Mucosa of descending colon (tissue), 3 donors: ENCODE measurements around the gene RSPH10B2. TPM values are rescaled to one million over a fixed set of nuclear protein-coding genes. Genes with fewer than 3 reads are reported as not detected.
"Not testable (repeated sequence)": the region's sequence is repeated elsewhere in the genome, so short reads cannot be mapped to it uniquely, and the experiment has no call there.

Experiments
- ATAC-seq: fragments of 200-7000 bp; cut with Tn5 transposase; one replicate; pipeline ENCODE4 v1.9.1; 2020; ENCODE audit warnings: mild to moderate bottlenecking, moderate library complexity
- DNase-seq, 3 donors: peaks; one replicate each; pipeline ENCODE4 v3.0.0-alpha.2; 2020
- H3K36me3 ChIP-seq: fragments of 200-600 bp; one replicate; pipeline ENCODE4 v1.8.0; 2021; ENCODE audit warnings: low read depth, mild to moderate bottlenecking
- H3K4me1 ChIP-seq: fragments of 200-600 bp; one replicate; pipeline ENCODE4 v1.8.0; 2021; ENCODE audit warnings: low read depth, mild to moderate bottlenecking
- H3K4me3 ChIP-seq: fragments of 200-600 bp; one replicate; pipeline ENCODE4 v1.8.0; 2021; ENCODE audit warnings: mild to moderate bottlenecking
- H3K9me3 ChIP-seq: fragments of 200-600 bp; one replicate; pipeline ENCODE4 v1.8.0; 2021; ENCODE audit warnings: mild to moderate bottlenecking
- CTCF ChIP-seq: fragments of 200-600 bp; IDR thresholded peaks from one replicate; pipeline ENCODE4 v1.8.0; 2022; ENCODE audit warnings: antibody characterized with exemption, mild to moderate bottlenecking
- intact Hi-C, 2 donors: fragments of 100-400 bp; cut with DNase I in 1 of 2; cut with micrococcal nuclease in 1 of 2; formaldehyde crosslinking; loops; one replicate each; pipeline versions ENCODE4 v1.11.0 to v1.11.1; 2022; cut with DNase I, micrococcal nuclease
- long read RNA-seq, 2 donors: library from polyadenylated mRNA; unstranded; transcript quantifications; one replicate each; pipeline ENCODE4 v2.0.0, GENCODE V29; 2019 to 2021
- total RNA-seq, 3 donors: library from RNA; stranded (reverse); fragmentation: NEBNext Ultra II Directional in 2 of 3; extraction: Animal tissue kit (Norgen Biotek cat#: 25700) in 2 of 3; gene quantifications; one replicate each; pipeline versions ENCODE4 v1.2.1 to v1.2.4, GENCODE V29; 2021 to 2023
- donor health status: DM: no; HTN: no; CAD: no; lungs with moderate emphysema.
- donor health status: DM: no; HTN: no; CAD: no.
- donor health status: DM: no; HTN: yes; CAD: no.

RSPH10B2 gene
- under 1 TPM in 1 of 3 donors, not detected in 2; 0.32 TPM for total RNA-seq
- long read RNA-seq, donor 1, result 0 reads
- long read RNA-seq, donor 2, result 0 reads

- DNase-seq, H3K36me3 ChIP-seq, H3K9me3 ChIP-seq, intact Hi-C loops, H3K4me3 ChIP-seq, H3K4me1 ChIP-seq: not testable (repeated sequence)
- ATAC-seq, result peak; percentile 70
These were observed at the start of gene RSPH10B2 for GRCh38 chr7:6753964-6754363. RSPH10B2 (plus strand) TSS chr7:6754103; CDS start chr7:6757678, 3,575 bp downstream.

GRCh38 chr7:6705959-6706665 is 47.8 kb upstream of the RSPH10B2 start:
- DNase-seq, result peak; percentile 19 to 69 (median 65)

GRCh38 chr7:6706666-6707407 is 47.1 kb upstream of the RSPH10B2 start, which contains the start of gene ZNF12:
ZNF12 (minus strand) TSS chr7:6706947; CDS start chr7:6705173, 1,774 bp downstream.
- Histone ChIP-seq H3K4me1 (peaks cover 7% of the 10 kb centered on the region), H3K4me3 (peak within 1 kb of the TSS; percentile 96), H3K9me3 (peaks cover 2% of the 10 kb centered on the region), H3K36me3 (no peaks in the 10 kb centered on the region)
- TF ChIP-seq CTCF, result no peak
- intact Hi-C loops, result no loop called here
- peak; percentile 97 to 98 (median 97) for DNase-seq
- peak; percentile 99 for ATAC-seq

More at GRCh38 chr7:6705959-6706665, 47.8 kb upstream of the RSPH10B2 start:
- no peak for TF ChIP-seq CTCF
- Histone ChIP-seq H3K4me1 (peaks cover 7% of the 10 kb centered on the region), H3K9me3 (peaks cover 5% of the 10 kb centered on the region), H3K36me3 (peaks cover 4% of the 10 kb centered on the region), H3K4me3 (peak overlapping the region; percentile 96)
- intact Hi-C loops, result no loop called here
- peak; percentile 59 for ATAC-seq

GRCh38 chr7:6708304-6708703 is 45.6 kb upstream of the RSPH10B2 start:
- ATAC-seq (no peak), DNase-seq (no peak)
- TF ChIP-seq CTCF, result no peak
- Histone ChIP-seq H3K4me1 (peaks cover 7% of the 10 kb centered on the region), H3K36me3 (no peaks in the 10 kb centered on the region), H3K9me3 (no peaks in the 10 kb centered on the region), H3K4me3 (no peak overlapping the region)
- intact Hi-C loops, result no loop called here

GRCh38 chr7:6709808-6710207 is 44.1 kb upstream of the RSPH10B2 start:
- Histone ChIP-seq H3K4me1 (peaks cover 7% of the 10 kb centered on the region), H3K36me3 (no peaks in the 10 kb centered on the region), H3K4me3 (no peak overlapping the region), H3K9me3 (no peaks in the 10 kb centered on the region)
- ATAC-seq (no peak), DNase-seq (no peak)
- intact Hi-C loops, result no loop called here
- no peak for TF ChIP-seq CTCF

GRCh38 chr7:6714360-6714759 is 39.5 kb upstream of the RSPH10B2 start:
- Histone ChIP-seq H3K36me3 (no peaks in the 10 kb centered on the region), H3K4me3 (no peak overlapping the region), H3K9me3 (no peaks in the 10 kb centered on the region), H3K4me1 (no peaks in the 10 kb centered on the region)
- no peak for DNase-seq
- TF ChIP-seq CTCF, result no peak
- ATAC-seq, result no peak
- intact Hi-C loops, result no loop called here

GRCh38 chr7:6715898-6716297 is 38.0 kb upstream of the RSPH10B2 start:
- ATAC-seq, H3K4me3 ChIP-seq, H3K9me3 ChIP-seq, intact Hi-C loops, DNase-seq, H3K4me1 ChIP-seq, H3K36me3 ChIP-seq: not testable (repeated sequence)
